Measurements from ENCODE around the gene CXCR6.

Gene CXCR6

GRCh38 chr3:45943207-45943846 is at the start of gene CXCR6:
TSS of gene CXCR6 (plus strand) at chr3:45943464. CDS start at chr3:45946482, 3,018 bp downstream.
- POLR2A ChIA-PET, result no interaction called here
- DNase-seq (ENCODE audit: extremely low spot score), result no peak
- CTCF ChIA-PET, result interaction anchor here (1.0 to 14.3 kb wide), 6 partner anchors 14 to 435 kb away, joined by 3 to 377 read pairs (median 6); no protein-coding TSS in a partner anchor
- TF ChIP-seq, protein P1, sequence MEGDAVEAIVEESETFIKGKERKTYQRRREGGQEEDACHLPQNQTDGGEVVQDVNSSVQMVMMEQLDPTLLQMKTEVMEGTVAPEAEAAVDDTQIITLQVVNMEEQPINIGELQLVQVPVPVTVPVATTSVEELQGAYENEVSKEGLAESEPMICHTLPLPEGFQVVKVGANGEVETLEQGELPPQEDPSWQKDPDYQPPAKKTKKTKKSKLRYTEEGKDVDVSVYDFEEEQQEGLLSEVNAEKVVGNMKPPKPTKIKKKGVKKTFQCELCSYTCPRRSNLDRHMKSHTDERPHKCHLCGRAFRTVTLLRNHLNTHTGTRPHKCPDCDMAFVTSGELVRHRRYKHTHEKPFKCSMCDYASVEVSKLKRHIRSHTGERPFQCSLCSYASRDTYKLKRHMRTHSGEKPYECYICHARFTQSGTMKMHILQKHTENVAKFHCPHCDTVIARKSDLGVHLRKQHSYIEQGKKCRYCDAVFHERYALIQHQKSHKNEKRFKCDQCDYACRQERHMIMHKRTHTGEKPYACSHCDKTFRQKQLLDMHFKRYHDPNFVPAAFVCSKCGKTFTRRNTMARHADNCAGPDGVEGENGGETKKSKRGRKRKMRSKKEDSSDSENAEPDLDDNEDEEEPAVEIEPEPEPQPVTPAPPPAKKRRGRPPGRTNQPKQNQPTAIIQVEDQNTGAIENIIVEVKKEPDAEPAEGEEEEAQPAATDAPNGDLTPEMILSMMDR (IDR thresholded peaks at IDR 0.05; ENCODE audit: control extremely low read depth, extremely low read depth, low read depth, missing control alignments), result no peak

DNA sequence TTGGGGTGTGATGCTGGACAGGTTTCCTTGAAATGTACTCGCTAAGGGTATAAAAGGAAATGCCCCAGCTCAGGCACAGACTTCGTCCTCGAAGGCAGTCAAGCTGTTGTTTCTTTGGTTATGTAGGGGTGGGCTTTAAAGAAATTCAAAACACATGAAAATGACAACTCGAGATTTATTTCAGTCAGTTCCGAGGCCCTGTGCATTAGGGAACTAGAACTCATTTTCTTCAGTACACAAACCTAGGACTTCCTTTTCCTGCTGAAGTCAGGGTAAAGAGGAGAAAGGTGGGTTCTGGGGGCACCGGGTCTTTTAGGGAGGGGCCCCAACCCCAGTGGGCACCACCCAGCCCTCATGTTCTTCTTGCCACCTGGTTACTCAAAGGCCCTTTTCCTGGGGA is 49.2 kb upstream of the CXCR6 start:
- TF ChIP-seq, protein P1 (IDR thresholded peaks at IDR 0.05; ENCODE audit: control extremely low read depth, extremely low read depth, low read depth, missing control alignments), result no peak
- ChIA-PET CTCF (interaction anchor here (0.6 to 4.6 kb wide), 4 partner anchors 9 to 51 kb away, joined by 3 to 24 read pairs (median 6); partner anchors contain the start of gene CCR9), POLR2A (no interaction called here)
- DNase-seq (ENCODE audit: extremely low spot score), result no peak

DNA sequence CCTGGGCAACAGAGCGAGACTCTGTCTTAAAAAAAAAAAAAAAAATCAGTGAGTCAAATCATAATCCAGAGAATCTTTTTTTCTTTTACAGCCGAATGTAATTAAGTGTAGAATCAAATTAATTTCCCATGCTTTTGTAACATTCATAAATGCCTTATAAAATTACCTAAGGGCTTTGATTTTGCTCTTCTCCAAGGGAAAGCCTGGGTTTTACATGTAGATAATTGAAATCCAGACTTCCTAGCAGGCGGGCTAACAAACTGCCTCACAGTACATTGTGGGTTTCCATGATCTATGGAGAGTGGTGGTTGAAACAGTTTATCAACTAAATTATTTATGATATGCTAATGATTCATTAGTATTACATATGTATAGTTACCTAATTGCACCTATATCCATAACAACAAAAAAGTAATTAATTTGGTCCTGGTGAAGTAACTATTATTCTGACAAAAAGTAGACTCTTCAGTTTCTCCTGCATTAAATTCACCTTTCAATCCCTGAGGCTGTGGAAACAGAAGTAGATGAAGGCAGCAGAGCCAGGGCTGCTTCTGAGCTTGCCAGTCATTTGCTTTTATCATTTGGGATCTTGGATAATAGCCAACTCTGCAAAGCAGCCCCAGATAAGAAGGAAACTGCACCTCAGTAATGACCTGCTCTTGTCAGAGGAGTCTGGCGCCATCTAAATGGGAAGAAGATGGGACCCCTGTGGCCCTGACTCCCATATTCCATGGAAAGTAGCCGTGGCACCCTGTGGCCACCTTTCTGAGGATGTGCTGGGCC is 47.4 kb upstream of the CXCR6 start:
- no peak for DNase-seq (ENCODE audit: extremely low spot score)
- POLR2A ChIA-PET, result no interaction called here
- TF ChIP-seq, protein P1 (IDR thresholded peaks at IDR 0.05; ENCODE audit: control extremely low read depth, extremely low read depth, low read depth, missing control alignments), result no peak

GRCh38 chr3:45896956-45897355 is 46.3 kb upstream of the CXCR6 start:
- TF ChIP-seq, protein P1 (IDR thresholded peaks at IDR 0.05; ENCODE audit: control extremely low read depth, extremely low read depth, low read depth, missing control alignments), result no peak
- ChIA-PET POLR2A (no interaction called here), CTCF (interaction anchor here (1.0 to 4.6 kb wide), 4 partner anchors 8 to 33 kb away, joined by 3 to 24 read pairs (median 6); partner anchors contain the start of gene CCR9)
- no peak for DNase-seq (ENCODE audit: extremely low spot score)

More for the DNA sequence above, 47.4 kb upstream of the CXCR6 start:
- CTCF ChIA-PET, result interaction anchor here (1.0 to 4.6 kb wide), 5 partner anchors 9 to 34 kb away, joined by 3 to 24 read pairs (median 5); partner anchors contain the start of gene CCR9

DNA sequence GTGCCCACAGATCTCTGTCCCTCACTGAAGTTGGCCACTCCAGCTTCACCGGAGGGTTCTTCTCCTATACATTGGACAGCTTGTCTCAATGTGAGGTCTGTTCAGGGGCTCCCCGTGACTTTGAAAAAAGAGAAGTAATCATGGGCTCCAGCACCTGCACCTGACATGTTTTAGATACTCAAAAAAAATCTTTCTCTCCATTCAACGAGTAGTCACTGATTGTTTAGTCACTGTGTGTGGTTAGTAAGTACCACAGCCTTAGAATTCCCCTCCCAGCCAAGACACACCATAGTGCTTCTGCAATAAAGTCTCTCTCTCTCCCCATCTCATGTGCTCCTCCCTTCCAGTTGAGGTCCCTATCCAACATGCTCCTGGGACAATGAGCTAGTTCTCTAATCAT is 38.3 kb upstream of the CXCR6 start:
- CTCF ChIA-PET, result interaction anchor here (0.8 to 2.0 kb wide), 16 partner anchors 9 to 245 kb away, joined by 3 to 11 read pairs (median 4); no protein-coding TSS in a partner anchor
- peak; percentile 76 for DNase-seq (ENCODE audit: extremely low spot score)
- TF ChIP-seq, protein P1 (IDR thresholded peaks at IDR 0.05; ENCODE audit: control extremely low read depth, extremely low read depth, low read depth, missing control alignments), result no peak
- POLR2A ChIA-PET, result interaction anchor here (0.7 kb wide), 1 partner anchor 24 kb away, joined by 7 read pairs; no protein-coding TSS in a partner anchor

- no peak for DNase-seq (ENCODE audit: extremely low spot score)
- CTCF ChIA-PET, result interaction anchor here (1.1 to 2.0 kb wide), 8 partner anchors 9 to 173 kb away, joined by 3 to 11 read pairs (median 4); no protein-coding TSS in a partner anchor
- POLR2A ChIA-PET, result interaction anchor here (0.7 kb wide), 1 partner anchor 23 kb away, joined by 7 read pairs; no protein-coding TSS in a partner anchor
- TF ChIP-seq, protein P1 (IDR thresholded peaks at IDR 0.05; ENCODE audit: control extremely low read depth, extremely low read depth, low read depth, missing control alignments), result no peak
These were observed 37.5 kb upstream of the CXCR6 start for GRCh38 chr3:45905755-45906154.
